Duodenal mucosa (tissue), 2 donors: ENCODE results near the gene TFCP2L1.

Experiments
- H3K27ac ChIP-seq: one replicate; pipeline ENCODE4 v1.7.0; 2013; ENCODE audit warnings: low read depth, low read length
- H3K27me3 ChIP-seq, 2 donors: one replicate each; pipeline ENCODE4 v1.7.0; 2013; ENCODE audit warnings: low read length in 2 of 2, control low read depth in 1 of 2; ENCODE audit not compliant: insufficient read depth in 2 of 2, control insufficient read depth in 1 of 2
- H3K36me3 ChIP-seq, 2 donors: one replicate each; pipeline ENCODE4 v1.7.0; 2013; ENCODE audit warnings: low read length in 2 of 2, control low read depth in 1 of 2; ENCODE audit not compliant: insufficient read depth in 2 of 2, control insufficient read depth in 1 of 2
- H3K4me1 ChIP-seq, 2 donors: one replicate each; pipeline ENCODE4 v1.7.0; 2013; ENCODE audit warnings: low read length in 2 of 2, control low read depth in 1 of 2; ENCODE audit not compliant: insufficient read depth in 2 of 2, control insufficient read depth in 1 of 2
- H3K4me3 ChIP-seq, 2 donors: one replicate each; pipeline ENCODE4 v1.7.0; 2013; ENCODE audit warnings: low read length in 2 of 2, low read depth in 1 of 2
- H3K9ac ChIP-seq, 2 donors: one replicate each; pipeline ENCODE4 v1.7.0; 2013; ENCODE audit warnings: low read length in 2 of 2, low read depth in 1 of 2
- H3K9me3 ChIP-seq, 2 donors: one replicate each; pipeline ENCODE4 v1.7.0; 2013; ENCODE audit warnings: low read length in 2 of 2, control low read depth in 1 of 2; ENCODE audit not compliant: control insufficient read depth in 1 of 2

The TFCP2L1 gene

DNA sequence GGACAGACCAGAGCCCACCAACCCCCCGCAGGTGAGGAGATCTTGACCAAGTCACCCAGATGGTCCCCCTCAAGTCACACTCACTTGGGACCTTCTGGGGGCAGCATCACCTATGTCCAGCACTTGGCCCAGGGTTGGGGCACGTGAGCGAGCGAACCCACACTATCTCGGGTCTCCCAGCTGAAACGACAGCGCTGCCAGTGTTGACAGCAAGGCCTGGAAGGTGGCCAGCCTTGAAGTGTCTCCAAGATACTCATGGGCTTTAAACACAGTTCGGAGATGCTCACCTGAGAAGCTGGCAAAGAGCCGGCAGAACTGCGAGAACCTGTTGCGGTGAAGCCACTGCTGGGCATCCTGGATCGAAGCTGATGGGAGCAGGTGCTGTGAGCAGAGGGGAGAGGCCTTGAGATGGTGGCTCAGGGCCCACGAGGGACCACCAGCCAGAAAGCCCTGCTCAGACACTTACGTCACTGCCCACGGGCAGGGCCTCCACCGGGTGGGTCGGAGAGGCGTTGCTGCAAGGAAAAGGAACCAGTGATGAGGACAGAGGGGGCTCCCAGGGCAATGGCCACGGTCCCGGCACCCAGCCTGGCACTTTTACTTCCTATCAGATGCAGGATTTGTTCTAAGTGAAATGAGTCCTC, 47.5 kb downstream of the TFCP2L1 start:
- Histone ChIP-seq H3K9me3 (no peaks in the 10 kb centered on the region), H3K36me3 (no peaks in the 10 kb centered on the region), H3K27me3 (no peaks in the 10 kb centered on the region), H3K4me1 (no peaks in the 10 kb centered on the region), H3K9ac (no peak overlapping the region), H3K27ac (no peak overlapping the region), H3K4me3 (no peak overlapping the region)

DNA sequence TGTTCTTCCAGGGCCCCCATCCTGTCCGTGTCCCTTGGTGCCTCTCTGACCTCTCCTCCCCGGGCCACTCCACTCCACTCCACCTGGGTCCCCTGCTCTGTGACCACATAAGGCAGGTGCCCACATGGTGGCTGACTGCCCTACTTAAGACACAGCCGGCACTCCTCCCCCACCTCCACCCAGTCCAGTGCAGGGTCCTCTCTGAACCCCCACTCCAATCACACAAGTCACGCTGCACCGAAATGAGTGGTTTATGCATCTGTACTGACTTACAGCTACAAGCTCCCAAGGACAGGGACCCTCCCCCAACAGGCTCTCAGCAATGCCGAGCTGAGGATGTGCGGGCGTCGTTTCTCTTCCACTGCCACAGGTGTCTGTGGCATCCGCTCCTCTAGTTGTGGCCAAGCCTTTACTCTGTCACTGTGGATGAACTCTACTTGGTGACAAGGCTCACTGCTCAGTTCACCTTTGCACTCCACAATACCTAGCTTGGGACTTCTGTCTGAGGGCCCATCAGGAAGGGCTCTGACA, 48.3 kb downstream of the TFCP2L1 start:
- Histone ChIP-seq H3K36me3 (no peaks in the 10 kb centered on the region), H3K9me3 (no peaks in the 10 kb centered on the region), H3K27ac (no peak overlapping the region), H3K4me3 (no peak overlapping the region), H3K4me1 (no peaks in the 10 kb centered on the region), H3K9ac (no peak overlapping the region), H3K27me3 (no peaks in the 10 kb centered on the region)

- no peaks in the 10 kb centered on the region for H3K4me1 ChIP-seq
- H3K9ac ChIP-seq, result no peak overlapping the region
- no peaks in the 10 kb centered on the region for H3K36me3 ChIP-seq
- H3K9me3 ChIP-seq, result no peaks in the 10 kb centered on the region
- H3K4me3 ChIP-seq, result no peak overlapping the region
- no peak overlapping the region for H3K27ac ChIP-seq
- no peaks in the 10 kb centered on the region for H3K27me3 ChIP-seq
Observed at GRCh38 chr2:121236101-121236640, 48.8 kb downstream of the TFCP2L1 start.

DNA sequence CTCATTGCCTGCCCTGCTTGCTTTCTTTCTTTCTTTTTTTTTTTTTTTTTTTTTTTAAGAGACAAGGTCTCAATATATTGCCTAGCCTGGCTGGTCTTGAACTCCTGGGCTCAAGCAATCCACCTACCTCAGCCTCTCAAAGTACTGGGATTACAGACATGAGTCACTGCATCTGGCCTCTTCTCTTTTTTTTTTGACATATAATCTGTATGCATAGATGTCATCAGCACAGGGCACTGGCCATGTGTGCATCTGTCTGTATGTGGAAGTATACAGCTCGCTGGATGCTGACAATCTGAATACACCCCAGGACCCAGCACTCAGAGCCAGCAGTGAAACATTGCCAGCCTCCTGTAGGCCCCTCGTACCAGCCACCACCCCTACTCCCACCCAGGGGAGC, 49.5 kb downstream of the TFCP2L1 start:
- H3K4me1 ChIP-seq, result no peaks in the 10 kb centered on the region
- H3K27me3 ChIP-seq, result no peaks in the 10 kb centered on the region
- H3K36me3 ChIP-seq, result no peaks in the 10 kb centered on the region

GRCh38 chr2:121234791-121235190, 50.2 kb downstream of the TFCP2L1 start:
- Histone ChIP-seq H3K27ac (no peak overlapping the region), H3K4me3 (no peak overlapping the region), H3K9me3 (no peaks in the 10 kb centered on the region), H3K27me3 (no peaks in the 10 kb centered on the region), H3K4me1 (no peaks in the 10 kb centered on the region), H3K36me3 (no peaks in the 10 kb centered on the region), H3K9ac (no peak overlapping the region)

More for the DNA sequence above, 49.5 kb downstream of the TFCP2L1 start:
- H3K27ac ChIP-seq, result no peak overlapping the region
- H3K4me3 ChIP-seq, result no peak overlapping the region
- H3K9ac ChIP-seq, result no peak overlapping the region
- no peaks in the 10 kb centered on the region for H3K9me3 ChIP-seq

DNA sequence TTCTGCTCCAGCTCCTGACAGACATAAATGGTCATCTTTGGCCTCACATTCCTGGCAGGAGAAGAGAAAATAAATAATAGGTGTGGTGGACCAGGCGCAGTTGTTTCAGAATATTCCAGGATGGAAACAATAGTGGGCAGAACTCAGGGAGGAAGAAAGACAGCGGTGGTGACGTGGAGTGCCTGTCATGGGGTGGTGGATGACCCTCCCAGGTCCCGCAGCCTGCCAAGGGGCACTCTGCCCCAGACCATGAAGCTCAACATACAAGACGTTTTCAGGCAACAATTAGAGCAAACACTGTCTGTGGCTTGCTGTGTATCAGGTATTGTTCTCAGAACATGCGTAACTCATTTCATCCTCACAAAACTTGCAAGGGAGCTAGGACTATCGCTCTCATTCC, 50.9 kb downstream of the TFCP2L1 start:
- Histone ChIP-seq H3K9ac (no peak overlapping the region), H3K36me3 (no peaks in the 10 kb centered on the region), H3K4me3 (no peak overlapping the region), H3K9me3 (no peaks in the 10 kb centered on the region), H3K27ac (no peak overlapping the region), H3K4me1 (no peaks in the 10 kb centered on the region), H3K27me3 (no peaks in the 10 kb centered on the region)

DNA sequence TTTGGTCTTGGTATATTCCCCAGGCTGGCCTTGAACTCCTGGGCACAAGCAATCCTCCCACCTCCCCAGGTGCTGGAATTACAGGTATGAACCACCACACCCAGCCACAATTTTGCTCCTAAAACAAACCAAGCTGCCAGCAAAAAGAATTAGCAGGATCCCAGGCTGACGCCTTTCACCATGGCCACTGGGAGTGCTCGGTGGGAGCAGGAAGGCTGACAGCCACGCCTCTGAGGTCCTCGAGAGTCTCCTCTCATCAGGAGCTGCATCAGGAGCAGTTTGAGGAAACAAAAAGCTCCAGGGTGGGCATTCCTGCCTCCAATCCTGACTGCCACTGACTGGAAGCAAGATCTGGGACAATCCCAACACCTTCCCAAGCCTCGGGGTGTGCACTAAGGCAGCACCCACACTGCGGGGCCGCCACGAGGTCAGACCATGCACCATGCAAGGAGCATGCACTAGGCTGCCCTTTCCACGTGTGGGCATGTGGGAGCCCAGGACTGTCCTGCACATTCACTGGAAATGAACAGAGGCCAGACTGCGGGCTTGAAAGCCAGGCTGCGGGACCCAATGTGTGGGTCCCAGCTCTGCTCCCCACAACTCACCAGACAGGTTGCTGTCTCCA, 51.4 kb downstream of the TFCP2L1 start:
- no peaks in the 10 kb centered on the region for H3K9me3 ChIP-seq
- H3K27me3 ChIP-seq, result no peaks in the 10 kb centered on the region
- no peak overlapping the region for H3K9ac ChIP-seq
- no peak overlapping the region for H3K27ac ChIP-seq
- no peak overlapping the region for H3K4me3 ChIP-seq
- no peaks in the 10 kb centered on the region for H3K36me3 ChIP-seq
- H3K4me1 ChIP-seq, result no peaks in the 10 kb centered on the region

DNA sequence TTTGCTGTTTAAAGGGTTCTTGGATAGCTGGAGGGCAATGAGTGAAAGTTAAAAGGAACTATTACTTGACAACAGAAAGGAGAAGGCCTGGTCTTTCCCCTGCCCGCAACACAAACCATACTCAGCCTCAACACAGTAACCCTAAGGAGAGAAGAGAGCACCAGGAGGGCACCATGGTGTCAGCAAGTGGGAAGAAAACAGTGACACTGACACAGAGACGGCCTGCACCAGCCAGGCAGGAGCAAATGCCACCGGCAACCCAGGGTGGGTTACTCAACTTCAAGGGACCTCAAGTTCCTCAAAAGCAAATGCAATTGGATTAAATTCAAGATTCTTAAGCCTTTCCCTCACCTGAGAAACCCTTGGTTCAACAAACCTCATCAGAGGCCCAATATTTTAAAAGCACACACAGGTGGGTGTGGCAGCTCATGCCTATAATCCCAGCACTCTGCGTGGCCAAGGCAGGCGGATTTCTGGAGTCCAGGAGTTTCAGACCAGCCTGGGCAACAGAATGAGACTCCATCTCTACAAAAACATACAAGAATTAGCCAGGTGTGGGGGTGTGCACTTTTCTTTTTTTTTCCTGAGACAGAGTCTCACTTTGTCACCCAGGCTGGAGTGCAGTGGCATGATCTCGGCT, 52.3 kb downstream of the TFCP2L1 start:
- no peaks in the 10 kb centered on the region for H3K9me3 ChIP-seq
- H3K4me1 ChIP-seq, result no peaks in the 10 kb centered on the region
- no peak overlapping the region for H3K27ac ChIP-seq
- no peak overlapping the region for H3K4me3 ChIP-seq
- H3K9ac ChIP-seq, result no peak overlapping the region
- no peaks in the 10 kb centered on the region for H3K27me3 ChIP-seq
- no peaks in the 10 kb centered on the region for H3K36me3 ChIP-seq

GRCh38 chr2:121231385-121232000, 53.5 kb downstream of the TFCP2L1 start:
- Histone ChIP-seq H3K4me3 (no peak overlapping the region), H3K36me3 (no peaks in the 10 kb centered on the region), H3K9ac (no peak overlapping the region), H3K27ac (no peak overlapping the region), H3K4me1 (no peaks in the 10 kb centered on the region), H3K27me3 (no peaks in the 10 kb centered on the region), H3K9me3 (no peaks in the 10 kb centered on the region)

DNA sequence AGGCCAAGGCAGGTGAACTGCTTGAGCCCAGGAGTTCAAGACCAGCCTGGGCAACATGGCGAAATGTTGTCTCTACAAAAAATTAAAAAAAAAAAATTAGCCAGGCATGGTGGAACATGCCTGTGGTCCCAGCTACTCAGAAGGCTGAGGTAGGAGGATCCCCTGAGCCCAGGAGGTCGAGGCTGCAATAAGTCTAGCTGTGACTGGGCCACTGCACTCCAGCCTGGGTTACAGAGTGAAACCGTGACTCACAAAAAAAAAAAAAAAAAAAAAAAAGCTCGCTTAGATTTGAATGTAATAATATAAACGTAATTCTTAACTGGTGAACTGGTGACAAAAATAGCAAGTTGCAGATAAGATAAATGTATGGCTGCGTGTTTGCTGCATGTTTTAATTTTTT, 56.5 kb downstream of the TFCP2L1 start:
- no peaks in the 10 kb centered on the region for H3K4me1 ChIP-seq
- H3K36me3 ChIP-seq, result no peaks in the 10 kb centered on the region
- H3K9ac ChIP-seq, result no peak overlapping the region
- H3K9me3 ChIP-seq, result no peaks in the 10 kb centered on the region
- no peak overlapping the region for H3K4me3 ChIP-seq
- no peak overlapping the region for H3K27ac ChIP-seq
- no peaks in the 10 kb centered on the region for H3K27me3 ChIP-seq
